Retinal pigment epithelial cell (primary cell): ENCODE results near the gene PPP2R5C.
"Not testable (repeated sequence)": the region's sequence is repeated elsewhere in the genome, so short reads cannot be mapped to it uniquely, and the experiment has no call there.

ENCODE experiments used
- DNase-seq: peaks from one replicate; pipeline ENCODE4 v3.0.0-alpha.2; 2010; ENCODE audit warnings: low read depth
- H3K4me3 ChIP-seq: 2 replicates; pipeline ENCODE4 v1.5.1; 2011; ENCODE audit warnings: mild to moderate bottlenecking, low read length, control low read depth, moderate library complexity
- CTCF ChIP-seq: conservative IDR thresholded peaks from 2 replicates; pipeline ENCODE4 v1.5.1; 2011; ENCODE audit warnings: low read depth, low read length, control low read depth, inconsistent platforms

PPP2R5C gene

GRCh38 chr14:101761032-101761880, at the start of gene PPP2R5C:
TSS of gene PPP2R5C (plus strand) at chr14:101761709. CDS start at chr14:101761894, 185 bp downstream.
- DNase-seq, result peak; percentile 70
- peak within 1 kb of the TSS; percentile 85 for H3K4me3 ChIP-seq
- no peak for TF ChIP-seq CTCF

GRCh38 chr14:101711857-101712233, 49.7 kb upstream of the PPP2R5C start:
- not testable (repeated sequence) for H3K4me3 ChIP-seq, DNase-seq

- not testable (repeated sequence) for H3K4me3 ChIP-seq, DNase-seq
Observed at GRCh38 chr14:101712341-101712740, 49.2 kb upstream of the PPP2R5C start.

- DNase-seq, H3K4me3 ChIP-seq: not testable (repeated sequence)
Observed at GRCh38 chr14:101713091-101713490, 48.4 kb upstream of the PPP2R5C start.

DNA sequence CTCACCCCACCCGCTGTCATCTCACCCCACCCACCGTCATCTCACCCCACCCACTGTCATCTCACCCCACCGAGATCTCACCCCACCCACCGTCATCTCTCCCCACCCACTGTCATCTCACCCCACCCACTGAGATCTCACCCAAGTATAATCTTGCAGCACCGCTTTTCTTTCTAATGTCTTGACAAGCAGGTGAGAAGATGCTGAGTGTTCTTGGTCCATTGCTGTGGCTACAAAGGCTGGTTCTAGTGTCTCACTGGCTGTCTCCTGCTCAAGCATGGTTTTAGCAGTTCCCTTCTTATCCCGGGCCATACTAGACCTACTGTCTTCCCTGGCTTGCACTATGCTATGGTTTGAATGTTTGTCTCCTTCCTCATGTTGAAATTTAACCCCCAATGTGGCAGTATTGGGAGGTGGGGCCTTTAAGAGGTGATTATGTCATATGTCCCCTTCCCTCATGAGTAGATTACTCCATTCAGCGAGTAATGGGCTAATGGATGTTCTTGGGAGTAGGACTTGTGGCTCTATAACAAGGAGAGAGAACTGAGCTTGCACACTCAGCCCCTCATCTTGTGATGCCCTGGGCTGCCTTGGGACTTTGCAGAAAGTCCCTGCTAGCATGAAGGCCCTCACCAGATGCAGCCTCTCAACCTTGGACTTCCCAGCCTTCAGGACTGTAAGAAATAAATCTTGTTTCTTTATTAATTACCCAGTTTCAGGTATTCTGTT, 47.7 kb upstream of the PPP2R5C start:
- H3K4me3 ChIP-seq, result no peak overlapping the region
- no peak for TF ChIP-seq CTCF
- DNase-seq, result no peak

- no peak for DNase-seq
- TF ChIP-seq CTCF, result no peak
- H3K4me3 ChIP-seq, result no peak overlapping the region
Observed at GRCh38 chr14:101714394-101714793, 47.1 kb upstream of the PPP2R5C start.

DNA sequence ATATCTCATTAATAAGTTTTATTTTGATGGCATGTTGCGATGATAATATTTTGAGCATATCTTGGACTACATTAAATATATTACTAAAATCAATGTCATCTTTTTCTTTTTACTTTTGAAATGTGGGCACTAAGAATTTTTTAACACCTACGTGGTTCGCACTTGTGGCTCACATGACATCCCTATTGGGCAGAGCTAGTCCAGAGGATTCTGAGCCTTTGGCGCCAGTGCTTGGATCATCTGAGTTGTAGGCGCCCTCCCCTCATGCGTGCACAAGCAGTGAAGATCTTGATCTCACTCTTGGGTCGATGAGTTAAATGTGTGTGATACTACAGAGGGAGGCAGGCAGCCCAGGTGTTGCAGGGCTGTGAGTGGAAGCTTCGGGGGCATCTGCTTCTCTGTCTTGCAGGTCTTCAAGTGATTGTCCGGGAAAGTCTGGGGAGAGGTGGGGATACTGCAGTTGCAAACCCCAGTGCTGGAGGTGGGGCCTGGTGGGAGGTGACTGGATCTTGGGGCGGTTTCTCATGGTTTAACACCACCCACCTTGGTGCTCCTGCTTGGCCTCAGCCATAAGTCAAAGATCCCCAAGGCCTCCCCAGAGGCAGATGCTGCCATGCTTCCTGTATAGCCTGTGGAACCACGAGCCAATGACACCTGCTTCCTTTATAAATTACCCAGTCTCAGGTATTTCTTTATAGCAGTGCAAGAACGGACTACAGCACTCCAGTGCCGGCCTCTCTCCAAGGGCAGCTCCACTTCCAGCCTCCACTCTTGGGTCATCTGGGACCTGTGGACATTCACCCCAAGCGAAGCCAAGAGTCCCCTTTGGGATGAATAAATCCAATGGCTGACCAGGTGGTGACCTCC, 46.1 kb upstream of the PPP2R5C start:
- H3K4me3 ChIP-seq, result no peak overlapping the region
- DNase-seq, result no peak
- no peak for TF ChIP-seq CTCF

DNA sequence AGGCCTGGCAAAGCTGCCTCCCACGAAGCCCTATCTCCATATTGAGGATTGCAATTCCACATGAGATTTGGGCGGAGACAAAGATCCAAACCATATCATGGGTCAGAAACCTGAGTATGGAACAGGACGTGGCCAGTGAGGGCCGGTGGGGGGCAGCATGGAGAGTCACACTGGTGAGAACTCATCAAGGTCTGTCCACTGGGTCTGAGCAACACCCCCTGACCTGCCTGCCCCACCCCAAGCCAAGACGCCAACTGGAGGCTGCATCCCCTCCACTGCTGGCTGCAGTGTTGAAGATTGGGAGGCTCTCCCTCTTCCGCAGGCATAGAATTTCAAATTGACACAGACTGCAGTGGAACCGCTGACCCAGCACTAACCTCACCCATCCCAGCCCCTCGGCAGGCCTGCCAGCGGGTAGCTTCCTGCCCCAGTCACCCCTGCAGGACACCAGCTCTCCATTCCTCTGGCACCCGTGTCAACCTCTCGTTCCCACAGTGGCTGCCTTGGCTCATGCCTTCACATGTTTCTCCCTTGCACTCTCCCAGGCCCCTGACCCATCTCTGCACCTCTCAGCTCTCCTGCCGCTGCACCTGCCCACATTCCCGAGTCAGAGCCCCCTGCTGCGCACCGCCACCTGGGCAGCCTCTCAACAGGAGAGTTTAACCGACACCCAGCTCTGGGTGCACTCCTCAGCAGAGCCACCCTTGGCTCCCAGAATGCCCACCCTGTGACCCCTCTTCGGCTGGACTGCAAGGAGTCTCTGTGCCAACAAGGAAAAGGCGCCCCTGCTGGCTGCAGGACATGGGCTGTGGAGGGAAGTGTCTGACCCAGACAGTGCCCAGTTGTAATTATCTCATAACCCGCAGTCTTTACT, 45.2 kb upstream of the PPP2R5C start:
- H3K4me3 ChIP-seq, result no peak overlapping the region
- TF ChIP-seq CTCF, result no peak
- DNase-seq, result no peak
